ENCODE results near the gene ASCC1.

Gene ASCC1

GRCh38 chr10:72081772-72082590 lies 134.1 kb downstream of the ASCC1 start:
- DNase-seq (ENCODE audit: low spot score), result no peak

DNA sequence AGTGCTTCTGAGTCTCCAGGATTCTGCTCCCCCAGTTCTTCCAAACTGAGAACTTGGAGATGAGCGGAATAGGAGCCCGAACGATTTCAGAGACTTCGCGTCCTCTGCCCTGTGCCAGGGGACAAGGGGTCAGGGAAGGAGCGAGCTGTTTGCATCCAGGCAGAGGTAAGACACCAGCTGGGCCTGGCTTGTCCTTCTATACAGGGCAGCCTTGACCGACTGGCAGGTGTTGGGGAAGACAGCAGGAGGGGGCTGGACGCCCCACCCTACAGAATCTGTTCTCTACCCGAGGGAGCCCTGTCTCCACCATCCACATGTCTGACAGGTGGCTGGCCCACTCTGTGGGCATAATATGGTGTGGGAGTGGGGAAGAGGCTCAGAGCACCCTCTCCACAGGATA lies 134.9 kb downstream of the ASCC1 start:
- no peak for DNase-seq (ENCODE audit: low spot score)

DNA sequence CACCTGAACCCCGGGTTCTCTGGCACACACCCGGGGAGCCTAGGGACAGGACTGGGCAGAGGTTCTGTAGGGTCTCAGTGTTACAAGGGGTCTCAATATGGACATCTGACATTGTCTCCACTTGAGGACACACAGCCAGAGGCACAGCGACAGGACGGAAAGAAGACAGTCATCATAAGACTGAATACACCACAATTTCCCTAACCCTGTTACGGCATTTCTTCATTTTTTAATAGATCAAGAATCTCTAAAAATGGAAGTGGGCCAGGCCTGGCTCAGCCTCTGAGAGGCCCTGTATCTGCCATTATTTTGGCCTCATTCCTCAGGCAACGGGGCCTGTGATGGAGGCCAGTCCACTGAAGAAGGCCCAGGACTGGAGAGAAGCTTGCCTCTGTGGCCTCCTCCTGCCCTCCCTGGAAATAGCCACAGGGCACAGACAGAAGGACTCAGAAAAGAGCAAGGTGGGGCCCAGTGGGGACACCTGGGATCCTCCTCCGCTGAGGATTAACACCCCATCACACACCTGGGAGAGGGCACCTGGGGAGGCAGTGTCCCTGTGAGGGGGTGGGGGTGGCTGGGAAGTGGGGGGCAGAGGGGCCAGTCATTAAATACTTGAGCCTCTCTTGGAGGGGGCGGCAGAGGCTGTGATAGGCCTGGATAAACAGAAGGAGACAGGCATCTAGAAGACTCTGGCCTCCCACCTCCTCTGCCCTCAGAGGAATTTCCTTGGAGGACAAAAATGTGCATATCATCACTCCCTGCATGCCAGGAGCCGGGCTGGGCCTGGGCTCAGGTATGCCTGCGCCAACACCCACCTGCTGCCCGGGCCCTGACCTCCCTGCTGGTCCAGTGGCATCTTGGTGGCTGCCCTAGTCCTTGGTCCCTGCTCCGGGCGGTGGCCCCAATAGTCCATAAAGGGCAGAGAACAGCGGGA lies 135.8 kb downstream of the ASCC1 start:
- DNase-seq (ENCODE audit: low spot score), result no peak

DNA sequence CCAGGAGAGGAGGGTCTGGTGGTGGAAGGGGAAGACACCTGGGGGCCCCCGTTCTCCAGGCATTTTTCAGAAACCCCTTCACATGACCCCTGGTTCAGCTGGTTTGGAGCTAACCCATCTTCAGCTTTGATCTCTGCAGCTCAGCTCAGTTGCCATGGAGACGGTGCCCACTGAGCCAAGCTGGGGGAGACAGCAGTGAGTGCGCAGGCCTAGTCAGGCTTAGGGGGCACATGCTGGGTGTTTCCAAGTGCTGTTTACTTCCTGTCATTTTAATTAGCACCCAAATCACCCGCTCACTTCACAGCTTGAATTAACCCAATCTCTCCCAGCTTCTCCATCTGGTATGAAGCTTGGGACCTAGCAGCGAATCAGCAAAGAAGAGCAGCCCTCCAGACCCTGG lies 136.7 kb downstream of the ASCC1 start:
- peak; percentile 67 for DNase-seq (ENCODE audit: low spot score)

- DNase-seq (ENCODE audit: low spot score), result no peak
Observed at GRCh38 chr10:72077275-72077990, 138.6 kb downstream of the ASCC1 start.

DNA sequence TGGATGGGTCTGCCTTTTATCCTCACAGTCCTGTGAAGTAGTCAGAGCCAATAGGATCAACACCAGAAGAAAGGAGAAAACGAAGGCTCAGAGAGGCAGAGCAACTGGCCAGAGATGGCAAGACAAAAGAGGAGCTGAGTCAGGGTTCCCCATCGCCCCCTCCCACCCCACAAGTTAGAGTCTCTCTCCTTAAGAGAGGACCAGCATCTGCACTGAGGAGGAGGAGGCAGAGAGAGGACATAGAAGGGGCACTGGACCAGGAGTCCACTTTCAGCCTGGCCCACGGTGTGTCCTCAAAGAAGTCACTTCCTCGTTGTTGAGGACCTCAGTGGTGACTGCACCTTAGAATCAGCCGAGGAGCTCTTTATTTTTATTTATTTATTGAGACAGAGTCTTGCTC lies 139.3 kb downstream of the ASCC1 start:
- no peak for DNase-seq (ENCODE audit: low spot score)

DNA sequence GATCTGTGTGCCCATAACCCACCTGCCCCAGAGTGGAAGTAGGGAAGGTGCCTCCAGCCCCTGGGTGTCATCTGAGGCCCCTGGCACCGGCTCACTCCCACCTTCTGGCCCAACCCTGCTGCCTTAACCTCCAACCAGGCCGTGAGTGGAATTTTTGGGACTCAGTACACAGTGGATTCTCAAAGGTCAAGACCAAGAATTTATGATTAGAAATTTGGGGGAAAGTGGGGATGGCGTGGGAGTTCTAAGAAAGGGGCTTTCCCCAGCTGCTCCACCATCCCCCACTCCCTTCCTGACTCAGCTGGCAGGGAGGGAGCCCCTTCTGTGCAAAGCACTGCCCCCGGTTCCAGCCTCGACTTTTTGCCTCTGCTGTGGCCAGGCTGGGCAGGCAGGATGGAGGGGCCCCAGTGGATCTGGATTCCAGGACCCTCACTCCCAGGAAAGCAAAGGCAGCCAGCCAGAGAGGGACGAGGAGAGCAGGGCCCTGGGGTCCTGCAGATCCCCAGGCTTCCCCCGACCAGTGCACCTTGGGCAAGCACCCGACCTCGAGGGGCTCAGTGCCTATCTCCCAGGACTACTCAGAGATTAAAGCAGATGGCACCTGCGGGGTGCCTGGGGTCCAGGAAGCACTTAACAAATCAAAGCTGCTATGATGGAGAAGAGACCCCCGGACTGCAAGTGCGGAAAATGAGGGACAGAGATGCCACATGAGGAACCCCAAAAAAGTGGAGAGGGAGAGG lies 140.5 kb downstream of the ASCC1 start:
- DNase-seq (ENCODE audit: low spot score), result no peak

GRCh38 chr10:72074574-72075375 lies 141.3 kb downstream of the ASCC1 start:
- no peak for DNase-seq (ENCODE audit: low spot score)

DNA sequence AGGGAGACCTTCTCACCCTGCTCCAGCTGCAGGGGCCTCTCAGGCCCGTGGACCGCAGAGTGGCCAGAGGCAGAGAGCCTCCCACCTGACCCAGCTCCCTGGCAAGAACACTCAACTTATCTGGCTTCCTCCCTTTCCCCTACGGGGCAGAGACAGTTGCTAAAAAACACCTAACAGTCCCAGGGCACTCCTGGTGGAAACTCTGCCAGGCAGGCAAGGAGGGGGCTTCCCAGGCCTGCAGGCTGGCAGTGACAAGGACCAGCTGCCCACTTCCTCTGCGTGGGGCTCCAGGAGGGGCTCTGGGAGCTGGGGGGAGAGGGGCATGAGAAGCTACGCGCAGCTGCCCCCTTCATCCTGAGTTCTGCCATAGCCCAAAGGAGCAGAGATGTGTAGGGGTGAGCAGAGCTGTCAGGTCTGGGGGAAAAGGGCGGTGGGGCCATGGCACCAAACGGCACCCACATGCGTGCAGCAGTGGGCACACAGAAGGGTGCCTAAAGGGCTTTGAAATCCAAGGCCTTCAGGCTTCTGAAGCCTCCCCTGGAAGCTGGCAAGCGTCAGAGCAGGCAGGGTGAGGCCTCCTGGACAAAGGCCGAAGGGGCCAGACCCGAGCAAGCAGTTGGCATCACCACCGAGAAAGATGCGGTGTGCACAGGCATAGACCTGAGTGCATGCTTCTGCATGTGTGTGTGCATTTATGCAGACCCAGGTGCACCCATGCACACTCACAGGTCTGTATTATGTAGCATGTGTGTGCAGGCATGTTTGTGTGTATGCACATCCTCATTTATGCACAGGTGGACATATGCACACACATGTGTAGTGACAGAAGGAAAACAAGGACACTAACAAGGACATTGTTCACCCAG lies 142.1 kb downstream of the ASCC1 start:
- no peak for DNase-seq (ENCODE audit: low spot score)

DNA sequence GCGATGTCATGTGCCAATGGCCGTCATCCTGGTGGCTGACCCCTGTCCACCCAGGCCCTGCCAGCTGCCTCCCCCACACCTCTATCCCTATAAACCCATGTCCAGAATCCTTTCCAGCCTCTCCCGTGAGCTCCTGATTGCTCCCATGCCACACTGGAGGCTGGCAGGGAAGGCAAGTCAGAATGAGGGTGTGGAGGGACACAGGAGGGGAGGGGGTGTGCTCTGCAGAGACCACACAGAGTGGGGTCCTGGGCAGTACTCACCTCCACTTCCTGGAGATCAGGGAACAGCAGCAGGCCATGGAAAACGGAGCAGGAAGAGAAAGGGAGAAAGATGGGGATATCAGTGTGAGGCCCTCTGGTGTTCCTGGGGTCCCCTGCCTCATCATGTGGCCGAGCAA lies 143.4 kb downstream of the ASCC1 start:
- no peak for DNase-seq (ENCODE audit: low spot score)

DNA sequence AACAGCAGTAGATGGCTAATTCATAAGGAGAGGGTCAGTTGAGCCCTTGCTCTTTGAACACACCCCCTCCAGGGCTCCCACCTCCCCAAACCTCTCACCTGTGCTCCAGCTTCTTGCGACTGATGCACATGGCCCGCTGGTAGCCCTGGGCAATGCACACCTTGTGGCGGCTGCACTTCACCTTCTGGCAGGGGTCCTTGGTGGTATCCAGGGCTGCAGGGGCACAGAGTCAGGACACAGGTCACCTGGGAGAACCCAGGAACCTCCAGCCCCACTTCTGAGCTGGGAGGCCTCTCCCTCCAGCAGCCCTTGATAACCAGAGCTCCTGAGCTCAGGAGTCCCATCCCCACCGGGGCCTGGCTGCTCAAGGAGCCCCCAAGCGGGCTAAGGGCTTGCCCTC lies 144.0 kb downstream of the ASCC1 start:
- no peak for DNase-seq (ENCODE audit: low spot score)

- no peak for DNase-seq (ENCODE audit: low spot score)
Observed at GRCh38 chr10:72069751-72070526, 146.1 kb downstream of the ASCC1 start.

GRCh38 chr10:72068901-72069446 lies 147.1 kb downstream of the ASCC1 start:
- no peak for DNase-seq (ENCODE audit: low spot score)

GRCh38 chr10:72068126-72068765 lies 147.8 kb downstream of the ASCC1 start:
- no peak for DNase-seq (ENCODE audit: low spot score)

- DNase-seq (ENCODE audit: low spot score), result no peak
Observed at GRCh38 chr10:72067463-72068125, 148.5 kb downstream of the ASCC1 start.

DNA sequence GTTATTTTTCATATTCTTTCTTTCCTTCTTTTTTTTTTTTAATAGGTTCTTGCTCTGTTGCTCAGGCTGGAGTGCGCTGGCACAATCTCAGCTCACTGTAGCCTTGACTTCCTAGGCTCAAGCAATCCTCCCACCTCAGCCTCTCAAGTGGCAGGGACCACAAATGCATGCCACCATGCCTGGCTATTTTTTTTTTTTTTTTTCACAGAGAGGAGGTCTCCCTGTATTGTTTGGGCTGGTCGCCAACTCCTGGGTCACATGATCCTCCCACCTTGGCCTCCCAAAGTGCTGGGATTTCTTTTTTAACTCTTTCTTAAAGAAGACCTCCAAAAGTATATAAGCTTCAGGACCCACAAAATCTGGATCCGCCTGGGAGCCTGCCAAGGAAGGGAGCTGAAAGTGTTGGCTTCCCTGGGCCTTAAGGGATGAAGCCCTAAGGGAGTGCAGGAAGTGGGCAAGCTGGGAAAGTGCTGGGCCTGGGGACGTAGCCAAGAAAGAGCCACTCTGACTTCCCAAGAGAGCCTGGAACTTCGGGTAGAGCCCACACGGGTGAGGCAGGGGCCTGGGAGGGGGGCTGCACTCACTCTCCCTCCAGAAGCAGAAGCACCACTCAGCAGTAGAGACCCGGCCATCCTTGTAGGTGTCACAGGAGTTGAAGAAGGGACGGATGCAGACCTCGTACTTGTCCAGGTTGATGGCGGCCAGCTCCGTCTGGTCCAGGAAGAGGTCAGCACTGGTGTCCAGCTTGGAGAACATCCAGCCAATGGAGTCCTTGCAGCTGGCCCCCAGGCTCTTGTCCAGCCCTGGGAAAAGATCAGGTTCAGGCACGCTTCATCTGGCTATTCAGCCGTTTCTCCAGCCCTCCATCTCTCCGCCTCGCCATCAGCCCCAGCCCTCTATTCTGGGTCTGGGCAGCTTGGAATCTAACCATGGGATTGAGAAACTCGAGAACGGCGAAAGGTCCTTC lies 149.5 kb downstream of the ASCC1 start:
- DNase-seq (ENCODE audit: low spot score), result no peak

All from ecto neural progenitor cell (in vitro differentiated cells).